Sciatic nerve (tissue), 2 donors: Measurements from ENCODE around the gene CUL3. TPM values are rescaled to one million over a fixed set of nuclear protein-coding genes. Genes with fewer than 3 reads are reported as not detected.
"Not testable (repeated sequence)": the region's sequence is repeated elsewhere in the genome, so short reads cannot be mapped to it uniquely, and the experiment has no call there.

Source experiments
- ATAC-seq: fragments of 200-7000 bp; cut with Tn5 transposase; one replicate; pipeline ENCODE4 v1.9.1; 2020; ENCODE audit warnings: mild to moderate bottlenecking, moderate library complexity
- DNase-seq: peaks from one replicate; pipeline ENCODE4 v3.0.0-alpha.2; 2020; ENCODE audit warnings: low spot score
- intact Hi-C: fragments of 100-400 bp; cut with DNase I; formaldehyde crosslinking; loops from one replicate; pipeline ENCODE4 v1.14.2; 2022
- total RNA-seq: library from RNA; stranded (reverse); fragmentation: NEBNext Ultra II Directional; extraction: Animal tissue kit (Norgen Biotek cat#: 25700); gene quantifications from one replicate; pipeline ENCODE4 v1.2.1, GENCODE V29; 2021
- donor health status: DM: no; HTN: no; CAD: no.
- donor health status: DM: no; HTN: no; CAD: no.

CUL3 gene
- total RNA-seq, 1 donor from 2014 or later: 126 TPM

GRCh38 chr2:224555823-224556366 is 29.3 kb downstream of the CUL3 start:
- no peak for DNase-seq
- intact Hi-C loops: no loop called here
- no peak for ATAC-seq

DNA sequence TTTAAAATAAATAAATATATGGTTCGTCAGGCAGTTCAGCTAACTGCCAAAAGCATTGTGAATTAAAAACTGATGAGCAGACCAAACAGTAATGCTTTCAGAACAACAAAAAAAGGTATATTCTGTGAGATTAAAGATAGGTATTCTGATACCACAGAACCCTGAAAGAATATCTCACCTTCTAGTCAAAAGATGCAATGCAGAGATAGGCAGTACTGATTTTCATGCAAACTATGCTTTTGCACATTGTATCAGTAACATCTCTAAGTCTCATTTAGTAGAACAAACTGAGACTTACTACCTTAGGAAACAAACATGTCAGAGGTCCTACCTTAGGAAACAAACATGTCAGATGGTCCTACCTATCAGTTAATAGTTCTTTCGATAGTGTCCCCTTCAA is 32.4 kb downstream of the CUL3 start:
- DNase-seq: no peak

DNA sequence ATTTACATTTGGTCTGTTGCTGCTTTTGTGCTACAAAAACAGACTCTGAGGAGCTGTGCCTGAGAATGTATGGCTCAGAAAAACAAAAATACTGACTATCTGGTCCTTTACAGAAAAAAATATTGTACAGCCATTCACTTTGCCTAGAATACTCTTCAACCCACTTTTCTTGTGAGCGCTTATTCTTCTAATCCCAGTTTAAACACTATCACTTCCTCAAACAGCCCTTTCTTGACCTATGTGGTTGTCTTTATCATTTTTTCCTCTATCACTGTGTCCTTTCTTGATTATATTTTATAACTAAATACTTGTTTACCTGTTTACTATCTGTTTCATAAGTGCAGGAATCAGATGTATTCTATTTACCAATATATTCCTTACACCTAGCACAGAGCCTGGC is 33.5 kb downstream of the CUL3 start:
- DNase-seq: no peak
- no peak for ATAC-seq
- intact Hi-C loops: no loop called here

More for the DNA sequence above, 32.4 kb downstream of the CUL3 start:
- no peak for ATAC-seq
- intact Hi-C loops: no loop called here

DNA sequence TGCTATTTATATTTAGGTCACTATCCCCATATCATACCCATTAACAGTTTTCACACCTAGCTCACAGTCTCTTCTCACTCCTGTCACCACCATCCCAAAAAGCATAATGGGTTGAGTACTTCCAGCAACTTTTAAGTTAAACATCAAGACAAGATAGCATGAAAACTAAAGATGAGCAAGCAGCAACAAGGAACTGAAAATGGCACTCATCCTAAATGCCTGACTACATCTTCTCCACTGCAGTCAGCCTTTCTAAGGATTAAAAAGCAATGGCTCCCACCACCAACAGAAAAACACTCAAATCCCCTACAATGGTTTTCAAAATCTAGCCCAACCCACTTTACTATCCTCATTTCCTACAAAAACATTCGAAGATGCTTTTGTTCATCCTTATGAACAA is 38.2 kb downstream of the CUL3 start:
- no peak for DNase-seq
- intact Hi-C loops: no loop called here
- ATAC-seq: no peak

DNA sequence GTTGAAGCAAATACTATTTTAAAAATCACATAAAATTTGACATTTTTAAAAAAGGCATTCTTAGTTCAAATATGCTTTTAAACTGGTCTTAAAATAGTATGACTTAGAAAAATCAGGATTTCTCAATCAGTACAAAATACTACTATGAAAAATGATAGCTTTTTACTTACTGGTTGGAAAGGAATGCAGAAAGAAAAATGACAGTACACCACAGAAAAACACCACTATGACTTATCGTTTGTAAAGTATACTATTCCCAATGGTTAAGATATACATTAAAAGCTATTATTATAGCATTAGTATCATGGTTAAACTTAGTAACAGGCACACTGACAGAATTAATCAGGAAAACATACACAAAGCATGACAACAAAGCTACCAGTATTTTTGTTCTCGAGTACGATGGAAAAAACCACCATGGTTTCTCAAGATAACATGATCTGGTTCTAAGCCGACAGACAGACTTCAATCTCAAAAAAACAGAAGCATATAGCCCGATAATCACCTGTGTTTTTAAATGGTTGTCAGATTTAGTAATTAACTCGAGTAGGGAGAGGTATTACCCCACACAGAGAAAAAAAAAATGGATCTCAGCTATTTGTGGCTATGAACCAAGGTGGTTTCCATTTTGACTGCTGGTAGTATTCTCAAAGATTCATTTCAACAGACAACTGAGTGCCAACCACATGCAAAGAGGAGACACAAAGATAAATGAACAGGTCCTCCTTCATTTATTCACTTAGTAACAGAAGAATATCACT is 39.1 kb downstream of the CUL3 start:
- DNase-seq (no peak), ATAC-seq (no peak)
- intact Hi-C loops: no loop called here

GRCh38 chr2:224543939-224544338 is 41.2 kb downstream of the CUL3 start:
- DNase-seq: no peak
- intact Hi-C loops: no loop called here
- ATAC-seq: no peak

DNA sequence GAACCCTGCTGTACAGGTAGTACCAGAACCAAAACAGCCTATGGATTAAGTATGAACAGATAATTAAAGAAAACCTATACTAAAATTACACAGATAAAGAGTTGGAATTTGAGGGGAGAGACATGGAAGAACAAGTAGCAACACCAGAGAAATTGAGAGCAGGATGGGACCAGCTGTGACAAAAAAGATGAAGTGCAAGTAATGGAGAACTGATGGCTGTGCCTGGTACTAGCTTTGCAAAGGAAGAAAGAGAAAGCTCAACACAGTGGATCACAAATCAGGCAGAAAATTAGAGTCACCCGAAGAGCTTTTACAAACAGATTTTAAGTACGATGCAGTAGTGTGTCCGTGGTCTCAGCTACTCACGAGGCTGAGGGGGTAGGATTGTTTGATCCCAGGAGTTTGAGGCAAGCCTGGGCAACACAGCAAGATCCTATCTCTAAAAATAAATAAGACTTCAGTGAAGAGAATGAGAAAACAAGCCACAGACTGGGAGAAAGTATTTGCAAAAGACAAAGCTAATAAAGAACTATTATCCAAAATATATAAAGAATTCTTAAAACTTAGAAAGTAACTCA is 46.5 kb downstream of the CUL3 start:
- intact Hi-C loops: no loop called here
- ATAC-seq: no peak
- no peak for DNase-seq

GRCh38 chr2:224532931-224533330 is 52.2 kb downstream of the CUL3 start:
- ATAC-seq (no peak), DNase-seq (no peak)
- intact Hi-C loops: no loop called here

DNA sequence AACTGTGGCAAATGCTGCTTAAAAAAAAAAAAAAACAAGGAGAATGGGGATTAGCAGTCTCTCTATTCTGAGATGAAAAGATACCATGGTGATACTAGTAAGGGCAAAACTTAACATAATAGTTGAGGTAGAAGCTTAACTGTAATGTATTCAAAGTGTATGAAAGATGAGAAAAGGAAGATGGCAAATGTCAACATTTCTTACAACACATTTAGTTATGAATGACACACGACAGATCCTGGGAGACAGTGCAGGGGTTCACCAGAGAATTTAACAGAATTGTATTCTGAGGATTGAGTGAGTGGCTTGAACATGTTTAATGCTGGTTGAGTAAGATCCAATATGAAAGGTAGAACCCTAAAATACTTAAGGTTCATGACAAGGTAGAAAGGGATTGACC is 52.7 kb downstream of the CUL3 start:
- ATAC-seq (no peak), DNase-seq (no peak)
- intact Hi-C loops: no loop called here

GRCh38 chr2:224528171-224528570 is 57.0 kb downstream of the CUL3 start:
- intact Hi-C loops: no loop called here
- ATAC-seq (no peak), DNase-seq (no peak)

DNA sequence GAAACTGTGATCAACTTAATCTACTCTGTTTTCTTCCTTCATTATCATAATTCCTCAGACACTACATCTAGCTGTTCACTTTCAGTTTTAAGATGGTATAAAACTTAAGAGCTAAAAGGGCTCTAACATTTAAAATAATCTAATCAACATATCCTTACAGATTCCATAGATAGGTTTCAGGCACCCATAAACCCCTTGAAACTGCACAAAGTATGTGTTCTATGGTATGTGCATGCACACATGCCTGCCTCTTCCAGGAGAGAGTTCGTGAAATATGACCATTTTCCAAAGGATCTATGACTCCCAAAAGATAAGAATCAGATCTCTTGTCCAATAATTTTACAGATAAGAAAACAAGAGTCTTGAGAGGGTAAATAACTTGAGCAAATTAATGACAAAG is 59.4 kb downstream of the CUL3 start:
- DNase-seq: no peak
- ATAC-seq: no peak
- intact Hi-C loops: no loop called here

DNA sequence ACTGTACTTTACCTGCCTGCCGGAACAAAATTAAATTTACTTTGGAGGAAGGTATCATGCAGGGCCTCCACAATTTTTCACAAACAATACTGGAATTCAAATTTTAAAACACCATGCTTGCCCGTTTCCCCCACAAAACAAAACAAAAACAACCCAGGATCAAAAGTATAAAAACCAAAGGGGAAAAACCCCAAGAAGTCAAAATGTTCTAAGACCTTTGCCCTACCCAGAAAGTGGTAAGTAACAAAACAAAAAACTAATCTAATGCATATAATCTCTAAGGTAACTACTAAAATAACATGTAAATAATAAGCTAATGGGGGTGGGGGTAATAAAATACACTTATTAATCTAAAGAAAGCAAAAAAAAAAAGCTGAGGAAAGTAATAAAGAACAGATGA is 60.5 kb downstream of the CUL3 start:
- ATAC-seq (no peak), DNase-seq (no peak)
- intact Hi-C loops: no loop called here

DNA sequence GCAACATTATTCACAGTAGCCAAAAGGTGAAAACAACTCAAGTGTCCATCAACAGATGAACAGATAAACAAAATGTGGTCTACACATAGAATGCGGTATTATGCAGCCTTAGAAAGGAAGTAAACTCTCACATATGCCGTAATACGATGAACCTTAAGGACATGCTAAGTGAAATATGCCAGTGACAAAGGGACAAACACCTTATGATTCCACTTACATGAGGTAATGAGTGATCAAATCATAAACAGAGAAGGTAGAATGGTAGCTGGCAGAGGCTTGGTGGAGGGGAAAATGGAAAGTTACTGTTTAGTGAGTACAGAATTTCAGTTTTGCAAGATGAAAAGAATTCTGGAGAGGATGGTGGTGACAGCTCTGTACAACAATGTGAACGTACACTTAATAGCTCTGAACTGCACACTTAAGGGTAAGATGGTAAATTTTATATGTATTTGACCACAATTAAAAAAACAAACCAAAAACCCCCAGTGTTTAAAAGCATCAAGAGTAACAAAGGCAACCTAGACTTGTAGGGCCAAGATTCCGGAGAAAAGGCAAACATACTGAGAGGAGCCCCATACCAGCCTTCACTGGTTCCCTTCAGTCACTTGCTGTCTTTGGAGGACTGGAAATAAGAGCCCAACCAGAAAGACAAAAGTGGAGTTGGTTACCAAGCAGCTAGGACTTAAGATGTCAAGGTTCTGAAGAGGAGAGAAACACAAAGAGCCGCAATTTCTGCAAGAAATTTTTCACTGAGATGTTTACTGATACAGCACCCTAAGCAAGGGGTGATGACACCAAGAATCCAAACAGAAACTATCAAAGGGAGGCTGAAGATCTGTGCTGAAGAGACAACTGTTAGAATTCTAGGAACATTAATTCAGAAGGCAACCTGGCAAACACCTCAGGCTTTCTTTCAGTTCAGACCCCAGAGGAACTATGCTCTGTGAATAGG is 61.3 kb downstream of the CUL3 start:
- intact Hi-C loops: no loop called here

GRCh38 chr2:224522483-224522882 is 62.7 kb downstream of the CUL3 start:
- ATAC-seq, DNase-seq, intact Hi-C loops: not testable (repeated sequence)

More for the DNA sequence above, 61.3 kb downstream of the CUL3 start:
- DNase-seq (no peak), ATAC-seq (no peak)

- ATAC-seq (no peak), DNase-seq (no peak)
- intact Hi-C loops: no loop called here
Observed at GRCh38 chr2:224520064-224520463, 65.1 kb downstream of the CUL3 start.

DNA sequence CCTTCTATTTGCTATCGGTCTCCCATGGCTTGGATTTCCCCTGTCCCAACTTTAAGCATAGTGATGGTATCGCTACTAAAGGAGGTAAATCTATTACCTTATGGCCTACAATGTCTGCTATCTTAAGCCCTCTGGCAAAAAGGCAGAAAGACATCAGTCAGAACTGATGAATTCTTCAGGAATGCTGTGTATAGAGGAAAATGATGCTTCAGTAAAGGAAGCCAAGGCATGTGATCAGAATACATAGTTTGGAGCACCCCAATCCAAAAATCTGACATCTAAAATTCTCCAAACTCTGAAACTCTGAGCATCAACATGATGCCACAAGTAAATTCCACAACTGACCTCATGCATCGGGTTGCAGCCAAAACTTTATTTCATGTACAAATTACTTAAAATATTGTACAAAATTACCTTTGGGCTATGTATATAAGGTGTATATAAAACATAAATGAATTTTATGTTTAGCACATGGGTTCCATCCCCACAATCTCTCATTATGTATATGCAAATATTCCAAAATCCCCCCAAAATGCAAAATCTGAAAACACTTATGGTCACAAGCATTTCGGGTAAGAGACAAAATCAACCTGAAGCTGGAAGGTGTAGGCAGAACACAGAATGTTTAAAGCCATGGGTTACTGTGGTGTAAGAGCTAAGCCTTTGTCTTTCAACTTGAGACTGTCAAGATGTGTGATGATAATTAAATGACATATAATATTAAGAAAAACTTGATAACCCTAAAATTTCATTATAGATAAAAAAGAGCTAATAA is 66.2 kb downstream of the CUL3 start:
- intact Hi-C loops: no loop called here
- DNase-seq (no peak), ATAC-seq (no peak)

- ATAC-seq: no peak
- DNase-seq: no peak
- intact Hi-C loops: no loop called here
Observed at GRCh38 chr2:224517963-224518362, 67.2 kb downstream of the CUL3 start.

- DNase-seq, ATAC-seq, intact Hi-C loops: not testable (repeated sequence)
Observed at GRCh38 chr2:224516393-224516792, 68.8 kb downstream of the CUL3 start.

- ATAC-seq: no peak
- no peak for DNase-seq
- intact Hi-C loops: no loop called here
Observed at GRCh38 chr2:224513991-224514390, 71.2 kb downstream of the CUL3 start.
